Esophagus squamous epithelium (tissue), 5 donors: ENCODE measurements around the gene SIN3A. TPM values are rescaled to one million over a fixed set of nuclear protein-coding genes. Genes with fewer than 3 reads are reported as not detected.

ENCODE experiments used
- DNase-seq: peaks from one replicate; lab custom pipeline; 2025; lab: John Stamatoyannopoulos, UW
- H3K27ac ChIP-seq, 4 donors: fragments of 200-600 bp; sonication (generic); one replicate each; pipeline ENCODE4 v1.5.1; 2016 to 2019; ENCODE audit warnings: mild to moderate bottlenecking in 1 of 4
- H3K27me3 ChIP-seq, 4 donors: fragments of 200-600 bp; sonication (generic); 1 replicate in 3 of 4; 2 replicates in 1 of 4; pipeline versions ENCODE4 v1.5.1 to v1.6.0; 2017 to 2021; ENCODE audit warnings: antibody characterized with exemption in 1 of 4
- H3K36me3 ChIP-seq, 3 donors: fragments of 200-600 bp; sonication (generic); one replicate each; pipeline ENCODE4 v1.5.1; 2016 to 2019
- H3K4me1 ChIP-seq, 3 donors: fragments of 200-600 bp; sonication (generic); one replicate each; pipeline ENCODE4 v1.5.1; 2017 to 2019
- H3K4me3 ChIP-seq, 4 donors: fragments of 200-600 bp; sonication (generic); 1 replicate in 3 of 4; 2 replicates in 1 of 4; pipeline ENCODE4 v1.5.1; 2016 to 2019; ENCODE audit warnings: mild to moderate bottlenecking in 2 of 4, moderate library complexity in 1 of 4
- H3K9me3 ChIP-seq, 3 donors: fragments of 200-600 bp; sonication (generic); one replicate each; pipeline ENCODE4 v1.5.1; 2016 to 2019
- CTCF ChIP-seq, 6 experiments: fragments of 450-650 bp in 4 of 6; fragments of 200-600 bp in 2 of 6; sonication (generic) in 2 of 6; IDR thresholded peaks; one replicate each; pipeline ENCODE4 v1.5.1; 2016 to 2019; ENCODE audit warnings: antibody characterized with exemption in 6 of 6, mild to moderate bottlenecking in 4 of 6, moderate library complexity in 4 of 6
- POLR2A ChIP-seq, 4 donors: fragments of 450-650 bp; IDR thresholded peaks; one replicate each; pipeline ENCODE4 v1.6.1; 2017; ENCODE audit warnings: antibody characterized with exemption in 4 of 4, mild to moderate bottlenecking in 4 of 4, moderate library complexity in 3 of 4
- WGBS, 2 donors: methylation state at CpG; one replicate each; pipeline ENCODE4 v1.1.5; 2018; 5-methylcytosine and 5-hydroxymethylcytosine counted together
- intact Hi-C: fragments of 100-400 bp; cut with DNase I; formaldehyde crosslinking; loops from one replicate; pipeline ENCODE4 v1.15.0; 2022
- total RNA-seq, 4 donors: library from RNA; depleted of rRNA; stranded (reverse); fragments of >200 nt; gene quantifications; one replicate each; pipeline ENCODE4 v1.1.0, GENCODE V29; 2016
- donor health status: DM: yes; HTN: yes; CAD: no.

Gene SIN3A
- total RNA-seq, 4 donors from 2014 or later: 22.3 to 49.8 (median 26.0) TPM

- H3K27ac ChIP-seq: peak overlapping the region; percentile 94 to 100 (median 100)
- no peaks in the 10 kb centered on the region for H3K9me3 ChIP-seq
- no peaks in the 10 kb centered on the region for H3K27me3 ChIP-seq
- WGBS, 2 donors: 1 to 3% methylated on average over 12 to 19 of the region's 57 CpGs
- H3K4me1 ChIP-seq: peaks cover 11 to 43% (median 15%) of the 10 kb centered on the region in 3 donors
- H3K4me3 ChIP-seq: peak overlapping the region; percentile 79 to 98 (median 92)
- DNase-seq: peak; percentile 95
- intact Hi-C loops: no loop called here
- H3K36me3 ChIP-seq: no peaks in the 10 kb centered on the region
- TF ChIP-seq POLR2A (IDR thresholded peaks at IDR 0.05) (peak in 3 of 4 donors; percentile 76 to 86 (median 77)), CTCF (IDR thresholded peaks at IDR 0.05) (peak in 1 of 6 experiments; percentile 2)
Observed at GRCh38 chr15:75453703-75454470, 2.4 kb upstream of the SIN3A start.

- Histone ChIP-seq H3K27ac (peak overlapping the region; percentile 94 to 100 (median 100)), H3K4me1 (peaks cover 11 to 51% (median 15%) of the 10 kb centered on the region in 3 donors), H3K36me3 (no peaks in the 10 kb centered on the region), H3K9me3 (no peaks in the 10 kb centered on the region), H3K27me3 (no peaks in the 10 kb centered on the region), H3K4me3 (peak overlapping the region; percentile 47 to 98 (median 88))
- DNase-seq: peak; percentile 42
- intact Hi-C loops: no loop called here
- no peak for TF ChIP-seq POLR2A (IDR thresholded peaks at IDR 0.05)
- no peak for TF ChIP-seq CTCF (IDR thresholded peaks at IDR 0.05)
- 0% methylated on average over 1 to 4 of the region's 38 CpGs for WGBS, 2 donors
Observed at GRCh38 chr15:75452865-75453702, 1.6 kb upstream of the SIN3A start.

- TF ChIP-seq CTCF (IDR thresholded peaks at IDR 0.05): peak in 1 of 6 experiments; percentile 2
- peak in 1 of 4 donors; percentile 50 for TF ChIP-seq POLR2A (IDR thresholded peaks at IDR 0.05)
- H3K9me3 ChIP-seq: no peaks in the 10 kb centered on the region
- H3K27ac ChIP-seq: peak overlapping the region; percentile 94 to 100 (median 100)
- DNase-seq: peak; percentile 27
- peaks cover 11 to 58% (median 15%) of the 10 kb centered on the region in 3 donors for H3K4me1 ChIP-seq
- peaks cover 0 to 6% (median 0%) of the 10 kb centered on the region in 3 donors for H3K36me3 ChIP-seq
- H3K4me3 ChIP-seq: peak overlapping the region; percentile 47 to 98 (median 88)
- intact Hi-C loops: no loop called here
- WGBS, 2 donors: 0% methylated on average over 14 of the region's 16 CpGs
- H3K27me3 ChIP-seq: no peaks in the 10 kb centered on the region
Observed at GRCh38 chr15:75452364-75452864, 924 bp upstream of the SIN3A start.

GRCh38 chr15:75451202-75451673, 252 bp downstream of the SIN3A start:
- intact Hi-C loops: no loop called here
- no peak for TF ChIP-seq POLR2A (IDR thresholded peaks at IDR 0.05)
- no peak for TF ChIP-seq CTCF (IDR thresholded peaks at IDR 0.05)
- no CpG with 5 or more reads among the region's 45 CpGs for WGBS, 2 donors
- DNase-seq: peak; percentile 77
- H3K4me1 ChIP-seq: peaks cover 10 to 58% (median 14%) of the 10 kb centered on the region in 3 donors
- H3K36me3 ChIP-seq: peaks cover 0 to 15% (median 0%) of the 10 kb centered on the region in 3 donors
- H3K27ac ChIP-seq: peak overlapping the region; percentile 94 to 100 (median 100)
- H3K9me3 ChIP-seq: no peaks in the 10 kb centered on the region
- H3K4me3 ChIP-seq: peak overlapping the region; percentile 79 to 98 (median 88)
- H3K27me3 ChIP-seq: no peaks in the 10 kb centered on the region
